CD14-positive monocyte (primary cell): ENCODE measurements around the gene IGBP1. TPM values are rescaled to one million over a fixed set of nuclear protein-coding genes. Genes with fewer than 3 reads are reported as not detected.

Source experiments
- DNase-seq, 3 donors: peaks; one replicate each; pipeline ENCODE4 v3.0.0-alpha.2; 2011 to 2022
- H2AFZ ChIP-seq: 2 replicates; pipeline ENCODE4 v1.6.0; 2012; ENCODE audit warnings: mild to moderate bottlenecking, low read depth, low read length, inconsistent platforms; ENCODE audit not compliant: insufficient read depth, poor library complexity, severe bottlenecking
- H3K27ac ChIP-seq, 2 donors: 1 replicate in 1 of 2; 2 replicates in 1 of 2; pipeline ENCODE4 v1.5.1; 2012 to 2013; ENCODE audit warnings: low read length in 2 of 2, control low read depth in 1 of 2, inconsistent platforms in 1 of 2, low read depth in 1 of 2, mild to moderate bottlenecking in 1 of 2
- H3K27me3 ChIP-seq, 2 donors: one replicate each; pipeline versions ENCODE4 v1.6.0 to v1.6.1; 2011 to 2013; ENCODE audit warnings: low read length in 2 of 2; ENCODE audit not compliant: control insufficient read depth in 2 of 2, insufficient read depth in 2 of 2
- H3K36me3 ChIP-seq, 2 donors: replicated peaks in 1 of 2; 1 replicate in 1 of 2; 2 replicates in 1 of 2; pipeline versions ENCODE4 v1.5.1 to v1.6.1; 2012 to 2013; ENCODE audit warnings: low read length in 2 of 2, control low read depth in 1 of 2, inconsistent platforms in 1 of 2, mild to moderate bottlenecking in 1 of 2; ENCODE audit not compliant: insufficient read depth in 2 of 2, control insufficient read depth in 1 of 2
- H3K4me1 ChIP-seq, 2 donors: 1 replicate in 1 of 2; 2 replicates in 1 of 2; pipeline versions ENCODE4 v1.5.1 to v1.6.1; 2012 to 2013; ENCODE audit warnings: low read length in 2 of 2, control low read depth in 1 of 2, inconsistent platforms in 1 of 2, mild to moderate bottlenecking in 1 of 2, moderate library complexity in 1 of 2; ENCODE audit not compliant: insufficient read depth in 2 of 2, control insufficient read depth in 1 of 2
- H3K4me2 ChIP-seq: replicated peaks from 2 replicates; pipeline ENCODE3; 2012; ENCODE audit warnings: low read length, moderate library complexity, mild to moderate bottlenecking; ENCODE audit not compliant: poor library complexity, severe bottlenecking; ENCODE audit errors: extremely low read depth
- H3K4me3 ChIP-seq, 3 experiments: fragments of 200-600 bp in 1 of 3; sonication (generic) in 1 of 3; replicated peaks in 1 of 3; 1 replicate in 2 of 3; 2 replicates in 1 of 3; pipeline ENCODE4 v1.5.1; 2011 to 2013; ENCODE audit warnings: low read length in 3 of 3, mild to moderate bottlenecking in 3 of 3, control low read depth in 2 of 3, low read depth in 2 of 3, inconsistent platforms in 1 of 3, moderate library complexity in 1 of 3
- H3K79me2 ChIP-seq: 2 replicates; pipeline ENCODE4 v1.6.0; 2012; ENCODE audit warnings: mild to moderate bottlenecking, control low read depth, inconsistent platforms, low read length, moderate library complexity; ENCODE audit not compliant: insufficient read depth
- H3K9ac ChIP-seq: 2 replicates; pipeline ENCODE4 v1.6.0; 2017; ENCODE audit warnings: low read length, mild to moderate bottlenecking; ENCODE audit not compliant: insufficient read depth, poor library complexity, severe bottlenecking
- H3K9me3 ChIP-seq, 2 donors: replicated peaks in 1 of 2; 1 replicate in 1 of 2; 2 replicates in 1 of 2; pipeline versions ENCODE4 v1.5.1 to v1.6.1; 2012 to 2013; ENCODE audit warnings: low read length in 2 of 2, control low read depth in 1 of 2; ENCODE audit not compliant: control insufficient read depth in 1 of 2, insufficient read depth in 1 of 2
- H4K20me1 ChIP-seq: 2 replicates; pipeline ENCODE4 v1.6.0; 2012; ENCODE audit warnings: mild to moderate bottlenecking, low read length, control low read depth, moderate library complexity; ENCODE audit not compliant: insufficient read depth
- H3K27ac Mint-ChIP-seq, 7 donors: one replicate each; pipeline ENCODE4 v1.8.0; 2020; ENCODE audit warnings: mild to moderate bottlenecking in 7 of 7, mixed read lengths in 7 of 7, moderate library complexity in 6 of 7, inconsistent platforms in 2 of 7
- H3K27me3 Mint-ChIP-seq, 3 donors: one replicate each; pipeline ENCODE4 v1.8.0; 2021 to 2022; ENCODE audit warnings: low read depth in 3 of 3, mild to moderate bottlenecking in 3 of 3, mixed read lengths in 3 of 3, moderate library complexity in 3 of 3, inconsistent platforms in 1 of 3
- H3K36me3 Mint-ChIP-seq, 2 donors: one replicate each; pipeline ENCODE4 v1.8.0; 2020; ENCODE audit warnings: mixed read lengths in 2 of 2, inconsistent platforms in 1 of 2, mild to moderate bottlenecking in 1 of 2
- H3K4me1 Mint-ChIP-seq: one replicate; pipeline ENCODE4 v1.8.0; 2020; ENCODE audit warnings: mild to moderate bottlenecking, mixed read lengths
- H3K4me3 Mint-ChIP-seq, 2 donors: one replicate each; pipeline ENCODE4 v1.8.0; 2020; ENCODE audit warnings: mild to moderate bottlenecking in 2 of 2, mixed read lengths in 2 of 2, moderate library complexity in 1 of 2
- H3K9me3 Mint-ChIP-seq, 7 donors: one replicate each; pipeline ENCODE4 v1.8.0; 2020 to 2022; ENCODE audit warnings: mixed read lengths in 7 of 7, mild to moderate bottlenecking in 6 of 7, moderate library complexity in 6 of 7, inconsistent platforms in 2 of 7
- WGBS: methylation state at CpG from one replicate; pipeline ENCODE4 v1.1.5; 2013; ENCODE audit warnings: missing lambda C conversion rate; ENCODE audit not compliant: insufficient coverage; 5-methylcytosine and 5-hydroxymethylcytosine counted together
- intact Hi-C, 2 donors: fragments of 100-400 bp; cut with micrococcal nuclease; formaldehyde crosslinking; loops; one replicate each; pipeline versions ENCODE4 v1.15.0 to v1.15.1; 2023
- polyA plus RNA-seq, 3 donors: library from polyadenylated mRNA; depleted of rRNA in 1 of 3; unstranded in 2 of 3; stranded (reverse) in 1 of 3; fragments of 300-500 nt in 2 of 3; fragments of >200 nt in 1 of 3; fragmentation: Illumina TruSeq in 2 of 3; gene quantifications; 1 replicate in 2 of 3; 2 replicates in 1 of 3; pipeline ENCODE4 v1.2.3, GENCODE V29; 2012 to 2021
- TF ChIP-seq, protein P1 (sequence below): fragments of 200-600 bp; IDR thresholded peaks from one replicate; pipeline ENCODE4 v1.8.0; 2022; ENCODE audit warnings: antibody characterized with exemption, mild to moderate bottlenecking

Gene IGBP1
- polyA plus RNA-seq, 3 donors = 55.7 to 60.4 (median 56.8) TPM

DNA sequence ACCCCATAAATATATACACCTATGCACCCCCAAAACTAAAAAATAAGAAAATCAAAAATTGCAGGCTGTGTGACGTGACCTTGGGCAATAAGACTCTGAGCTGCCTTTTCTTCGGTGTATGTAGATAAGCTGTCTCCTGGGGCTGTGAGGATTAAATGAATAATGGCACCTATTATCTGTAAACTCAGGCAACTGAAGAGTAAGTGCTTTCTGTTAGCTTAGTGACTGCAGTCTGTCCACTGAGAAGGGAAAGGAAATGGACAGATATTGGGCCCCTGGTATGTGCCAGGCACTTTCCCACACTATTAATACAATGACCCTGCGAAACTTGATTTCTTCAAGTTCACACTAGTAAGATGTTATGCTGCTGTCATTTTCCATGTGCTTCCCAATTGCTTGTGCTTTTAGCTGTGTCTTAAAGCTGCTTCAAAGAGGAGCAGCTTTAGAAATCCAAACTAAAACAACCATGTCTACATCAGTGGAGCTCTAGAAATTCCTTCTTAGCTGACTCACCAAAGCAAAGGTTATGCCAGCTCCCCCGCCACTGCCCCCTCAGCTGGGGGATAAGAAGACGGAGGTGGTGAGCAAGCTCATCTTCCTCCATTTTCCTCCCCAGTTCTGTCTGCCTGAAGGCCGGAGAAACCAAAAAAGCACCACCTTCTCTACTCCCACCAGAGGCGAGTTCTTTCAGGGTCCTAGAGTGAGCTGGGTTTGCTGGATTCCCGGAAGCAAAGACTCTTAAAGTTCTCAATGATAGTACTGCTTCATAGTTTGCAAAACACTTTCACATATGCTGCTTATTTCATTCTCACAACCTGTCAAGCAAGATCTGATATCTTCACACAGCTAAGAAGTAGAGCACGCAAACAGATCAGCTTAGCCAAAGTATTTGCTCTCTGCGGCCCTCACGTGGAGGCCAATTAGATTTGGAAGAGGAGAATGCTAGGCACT, 35.3 kb downstream of the IGBP1 start:
- Histone ChIP-seq H3K9ac (no peak overlapping the region), H3K79me2 (no peaks in the 10 kb centered on the region), H3K4me1 (peaks cover 0 to 3% of the 10 kb centered on the region in 2 donors), H4K20me1 (no peaks in the 10 kb centered on the region), H3K36me3 (peaks cover 14 to 42% of the 10 kb centered on the region in 2 donors), H2AFZ (no peak overlapping the region), H3K4me2 (no peak overlapping the region), H3K27me3 (no peaks in the 10 kb centered on the region), H3K27ac (no peak overlapping the region), H3K9me3 (no peaks in the 10 kb centered on the region), H3K4me3 (no peak overlapping the region)
- no peaks in the 10 kb centered on the region for H3K9me3 Mint-ChIP-seq
- no peak overlapping the region for H3K4me3 Mint-ChIP-seq
- no peak for DNase-seq
- 100% methylated on average over 1 of the region's 11 CpGs for WGBS
- peaks cover 33 to 43% of the 10 kb centered on the region in 2 donors for H3K36me3 Mint-ChIP-seq
- peak overlapping the region in 1 of 7 donors; percentile 21 for H3K27ac Mint-ChIP-seq
- TF ChIP-seq, protein P1, sequence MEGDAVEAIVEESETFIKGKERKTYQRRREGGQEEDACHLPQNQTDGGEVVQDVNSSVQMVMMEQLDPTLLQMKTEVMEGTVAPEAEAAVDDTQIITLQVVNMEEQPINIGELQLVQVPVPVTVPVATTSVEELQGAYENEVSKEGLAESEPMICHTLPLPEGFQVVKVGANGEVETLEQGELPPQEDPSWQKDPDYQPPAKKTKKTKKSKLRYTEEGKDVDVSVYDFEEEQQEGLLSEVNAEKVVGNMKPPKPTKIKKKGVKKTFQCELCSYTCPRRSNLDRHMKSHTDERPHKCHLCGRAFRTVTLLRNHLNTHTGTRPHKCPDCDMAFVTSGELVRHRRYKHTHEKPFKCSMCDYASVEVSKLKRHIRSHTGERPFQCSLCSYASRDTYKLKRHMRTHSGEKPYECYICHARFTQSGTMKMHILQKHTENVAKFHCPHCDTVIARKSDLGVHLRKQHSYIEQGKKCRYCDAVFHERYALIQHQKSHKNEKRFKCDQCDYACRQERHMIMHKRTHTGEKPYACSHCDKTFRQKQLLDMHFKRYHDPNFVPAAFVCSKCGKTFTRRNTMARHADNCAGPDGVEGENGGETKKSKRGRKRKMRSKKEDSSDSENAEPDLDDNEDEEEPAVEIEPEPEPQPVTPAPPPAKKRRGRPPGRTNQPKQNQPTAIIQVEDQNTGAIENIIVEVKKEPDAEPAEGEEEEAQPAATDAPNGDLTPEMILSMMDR = no peak
- H3K27me3 Mint-ChIP-seq = peaks cover 0 to 4% (median 0%) of the 10 kb centered on the region in 3 donors
- intact Hi-C loops = no loop called here
- H3K4me1 Mint-ChIP-seq = peaks cover 6% of the 10 kb centered on the region

DNA sequence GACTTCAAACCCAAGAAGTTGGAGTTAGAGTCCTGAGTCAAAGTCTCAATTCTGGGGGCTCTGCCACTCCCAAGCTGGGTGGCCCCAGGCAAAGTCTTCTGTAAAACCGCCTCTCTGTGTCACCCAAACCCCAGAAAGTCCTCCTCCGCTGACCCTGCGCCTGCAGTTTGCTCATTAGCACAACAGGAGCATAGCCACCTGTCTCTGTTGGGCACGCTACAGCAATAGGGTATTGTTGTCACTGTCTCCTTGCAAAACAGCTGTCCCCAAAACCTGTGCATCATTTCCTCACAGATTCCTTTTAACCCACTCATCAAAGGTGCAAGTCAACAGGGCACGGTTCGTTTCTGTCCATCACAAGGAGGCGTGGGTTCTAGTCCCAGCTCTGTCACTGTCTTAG, 36.0 kb downstream of the IGBP1 start:
- Histone ChIP-seq H3K27me3 (no peaks in the 10 kb centered on the region), H3K9ac (no peak overlapping the region), H3K4me2 (no peak overlapping the region), H3K79me2 (no peaks in the 10 kb centered on the region), H3K4me1 (peaks cover 0 to 3% of the 10 kb centered on the region in 2 donors), H4K20me1 (no peaks in the 10 kb centered on the region), H3K4me3 (no peak overlapping the region), H3K36me3 (peaks cover 14 to 34% of the 10 kb centered on the region in 2 donors), H3K9me3 (no peaks in the 10 kb centered on the region), H2AFZ (no peak overlapping the region), H3K27ac (no peak overlapping the region)
- Mint-ChIP-seq H3K27ac (peak overlapping the region in 2 of 7 donors; percentile 65 to 72), H3K4me3 (no peak overlapping the region), H3K9me3 (no peaks in the 10 kb centered on the region), H3K36me3 (peaks cover 28 to 37% of the 10 kb centered on the region in 2 donors), H3K4me1 (peaks cover 6% of the 10 kb centered on the region), H3K27me3 (no peaks in the 10 kb centered on the region)
- intact Hi-C loops = no loop called here
- 100% methylated on average over 2 of the region's 7 CpGs for WGBS
- no peak for DNase-seq
- TF ChIP-seq, protein P1 = no peak
